Thoracic aorta (tissue), 2 donors: Measurements from ENCODE around the gene SEZ6. TPM values are rescaled to one million over a fixed set of nuclear protein-coding genes. Genes with fewer than 3 reads are reported as not detected.

Experiments
- ATAC-seq: fragments of 150-250 bp; one replicate; pipeline ENCODE4 v1.8.0; 2017; ENCODE audit warnings: low read depth; ENCODE audit not compliant: insufficient number of reproducible peaks, low FRiP score
- DNase-seq: peaks from one replicate; pipeline ENCODE4 v3.0.0-alpha.2; 2020; ENCODE audit warnings: low spot score
- H3K27ac ChIP-seq, 2 donors: fragments of 200-600 bp; sonication (generic); 1 replicate in 1 of 2; 2 replicates in 1 of 2; pipeline ENCODE4 v1.5.1; 2016; ENCODE audit warnings: mild to moderate bottlenecking in 2 of 2, moderate library complexity in 2 of 2
- H3K27me3 ChIP-seq: fragments of 200-600 bp; sonication (generic); replicated peaks from 2 replicates; pipeline ENCODE4 v1.6.0; 2016; ENCODE audit warnings: mild to moderate bottlenecking; ENCODE audit not compliant: insufficient read depth
- H3K36me3 ChIP-seq: fragments of 200-600 bp; sonication (generic); one replicate; pipeline ENCODE4 v1.5.1; 2016
- H3K4me1 ChIP-seq, 2 donors: fragments of 200-600 bp; sonication (generic); 1 replicate in 1 of 2; 2 replicates in 1 of 2; pipeline versions ENCODE4 v1.5.1 to v1.6.0; 2016; ENCODE audit warnings: low read depth in 2 of 2, mild to moderate bottlenecking in 1 of 2; ENCODE audit not compliant: control insufficient read depth in 1 of 2
- H3K4me3 ChIP-seq: fragments of 200-600 bp; sonication (generic); 2 replicates; pipeline ENCODE4 v1.5.1; 2016; ENCODE audit warnings: mild to moderate bottlenecking
- H3K9me3 ChIP-seq: fragments of 200-600 bp; sonication (generic); 2 replicates; pipeline ENCODE4 v1.5.1; 2016
- CTCF ChIP-seq: fragments of 200-600 bp; sonication (generic); IDR thresholded peaks from one replicate; pipeline ENCODE4 v1.5.1; 2019; ENCODE audit warnings: antibody characterized with exemption
- total RNA-seq, 2 donors: library from RNA; depleted of rRNA; stranded (reverse); fragments of >200 nt; gene quantifications; one replicate each; pipeline versions ENCODE4 v1.1.0 to v1.2.3, GENCODE V29; 2016

Gene SEZ6
- total RNA-seq, 2 donors from 2014 or later: not detected

DNA sequence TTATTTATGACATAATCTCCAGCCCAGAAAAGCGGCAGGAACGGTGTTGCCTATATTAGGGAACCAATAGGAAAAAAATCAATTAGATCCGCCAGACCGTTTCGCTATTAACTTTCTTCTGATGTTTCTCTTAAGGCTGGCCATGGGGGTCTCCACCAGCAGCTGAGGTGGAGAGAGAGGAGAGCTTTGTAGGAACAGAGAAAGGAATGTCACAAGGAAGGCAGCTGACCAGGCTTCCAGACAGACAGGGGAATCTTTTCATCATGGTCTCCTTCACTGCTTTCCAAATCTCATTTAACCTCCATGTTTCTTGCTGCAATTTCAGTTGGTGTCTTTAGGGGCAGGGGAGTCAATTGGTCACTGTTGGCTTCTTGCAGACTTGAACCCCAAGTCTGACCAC is 8.9 kb upstream of the SEZ6 start:
- Histone ChIP-seq H3K36me3 (no peaks in the 10 kb centered on the region), H3K4me1 (peaks cover under 1 to 2% of the 10 kb centered on the region in 2 donors), H3K27me3 (no peaks in the 10 kb centered on the region), H3K9me3 (no peaks in the 10 kb centered on the region), H3K27ac (no peak overlapping the region), H3K4me3 (no peak overlapping the region)
- ATAC-seq (no peak), DNase-seq (no peak)
- no peak for TF ChIP-seq CTCF

DNA sequence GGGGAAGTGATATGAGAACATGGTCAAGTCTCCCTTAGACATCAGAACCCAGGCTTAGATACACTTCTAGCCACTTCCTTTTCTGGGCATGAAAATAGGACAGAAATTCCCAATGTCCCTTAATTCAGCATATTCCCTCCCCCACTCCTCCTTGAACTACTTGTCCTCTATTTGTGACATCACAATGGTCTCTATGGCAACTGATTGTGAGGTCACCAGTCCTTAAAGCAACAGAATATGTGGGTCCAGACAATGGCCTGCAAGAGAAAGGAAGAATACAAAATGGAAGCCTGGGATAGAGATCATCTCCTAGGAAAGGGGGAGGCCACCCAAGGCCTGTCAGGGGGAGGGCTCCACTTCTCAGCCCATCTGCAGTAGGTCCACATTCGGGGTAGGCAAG is 6.7 kb upstream of the SEZ6 start:
- Histone ChIP-seq H3K4me1 (no peaks in the 10 kb centered on the region), H3K9me3 (no peaks in the 10 kb centered on the region), H3K27me3 (no peaks in the 10 kb centered on the region), H3K4me3 (no peak overlapping the region), H3K36me3 (no peaks in the 10 kb centered on the region), H3K27ac (no peak overlapping the region)
- DNase-seq (no peak), ATAC-seq (no peak)
- TF ChIP-seq CTCF: no peak

DNA sequence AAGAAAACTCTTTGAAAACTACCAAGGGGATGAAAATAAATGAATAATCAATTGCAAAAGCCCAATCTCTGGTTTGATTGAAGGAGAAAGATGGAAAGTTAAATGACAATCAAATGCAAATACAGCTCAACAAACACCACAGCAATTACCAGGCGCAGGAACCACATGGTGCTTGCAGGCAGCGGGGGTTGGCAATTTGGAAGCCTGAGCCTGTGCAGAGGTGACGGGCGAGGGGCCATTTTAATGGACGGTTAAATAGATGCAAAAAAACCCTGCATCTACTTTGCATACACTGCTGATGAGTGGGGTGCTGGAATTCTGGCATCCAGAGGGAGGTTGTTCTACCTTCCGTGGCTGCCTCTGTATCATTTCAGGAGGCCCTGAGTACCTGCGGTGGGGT is 4.8 kb upstream of the SEZ6 start:
- peaks cover 6% of the 10 kb centered on the region for H3K27me3 ChIP-seq
- H3K4me3 ChIP-seq: no peak overlapping the region
- no peaks in the 10 kb centered on the region for H3K4me1 ChIP-seq
- ATAC-seq (no peak), DNase-seq (no peak)
- H3K27ac ChIP-seq: no peak overlapping the region
- TF ChIP-seq CTCF: no peak
- H3K36me3 ChIP-seq: no peaks in the 10 kb centered on the region
- no peaks in the 10 kb centered on the region for H3K9me3 ChIP-seq

- no peaks in the 10 kb centered on the region for H3K9me3 ChIP-seq
- no peaks in the 10 kb centered on the region for H3K4me1 ChIP-seq
- no peak for TF ChIP-seq CTCF
- no peak for ATAC-seq
- H3K27me3 ChIP-seq: peaks cover 6% of the 10 kb centered on the region
- no peak overlapping the region for H3K27ac ChIP-seq
- H3K36me3 ChIP-seq: no peaks in the 10 kb centered on the region
- no peak for DNase-seq
- H3K4me3 ChIP-seq: no peak overlapping the region
Observed at GRCh38 chr17:29010129-29010528, 4.3 kb upstream of the SEZ6 start.

- no peak overlapping the region for H3K27ac ChIP-seq
- H3K36me3 ChIP-seq: no peaks in the 10 kb centered on the region
- H3K27me3 ChIP-seq: peaks cover 6% of the 10 kb centered on the region
- ATAC-seq (no peak), DNase-seq (no peak)
- H3K9me3 ChIP-seq: no peaks in the 10 kb centered on the region
- TF ChIP-seq CTCF: no peak
- no peaks in the 10 kb centered on the region for H3K4me1 ChIP-seq
- H3K4me3 ChIP-seq: no peak overlapping the region
Observed at GRCh38 chr17:29008591-29008990, 2.8 kb upstream of the SEZ6 start.
